A673 (cell line): ENCODE data around the gene CCR5. TPM values are rescaled to one million over a fixed set of nuclear protein-coding genes. Genes with fewer than 3 reads are reported as not detected.

ENCODE experiments used
- BruUV-seq: library from RNA; stranded (reverse); fragments of 400-500 nt; replicated peaks from 2 replicates; lab custom pipeline; 2021; lab: Mats Ljungman, UMichigan
- CTCF ChIA-PET: fragments of 300-600 bp; sonication (Branson Sonifier 250); formaldehyde crosslinking; loops from one replicate; lab custom pipeline; 2022; ENCODE audit warnings: antibody characterized with exemption; lab: Charles Lee
- POLR2A ChIA-PET: fragments of 300-600 bp; sonication (Branson Sonifier 250); formaldehyde crosslinking; loops from one replicate; lab custom pipeline; 2022; ENCODE audit warnings: antibody characterized with exemption; ENCODE audit not compliant: low non-redundant PET; lab: Charles Lee
- DNase-seq: peaks from one replicate; pipeline ENCODE4 v3.0.0-alpha.2; 2015; ENCODE audit warnings: low spot score
- H3K27ac ChIP-seq: fragments of 200-600 bp; sonication (generic); 2 replicates; pipeline ENCODE4 v1.5.1; 2016; ENCODE audit warnings: mixed run types, low read depth, mild to moderate bottlenecking, mixed read lengths, antibody characterized with exemption, low read length; ENCODE audit not compliant: poor library complexity, severe bottlenecking
- H3K27me3 ChIP-seq: fragments of 200-600 bp; sonication (generic); replicated peaks from 2 replicates; pipeline ENCODE4 v1.6.1; 2017; ENCODE audit warnings: mixed run types, low read depth, mild to moderate bottlenecking, mixed read lengths, antibody characterized with exemption, low read length; ENCODE audit not compliant: insufficient read depth, poor library complexity
- H3K36me3 ChIP-seq: fragments of 200-600 bp; sonication (generic); 2 replicates; pipeline ENCODE4 v1.6.1; 2016; ENCODE audit warnings: mixed run types, mild to moderate bottlenecking, mixed read lengths, antibody characterized with exemption, low read length; ENCODE audit not compliant: insufficient read depth, poor library complexity, severe bottlenecking
- H3K4me1 ChIP-seq: fragments of 200-600 bp; sonication (generic); 2 replicates; pipeline ENCODE4 v1.6.1; 2017; ENCODE audit warnings: mixed run types, mild to moderate bottlenecking, mixed read lengths, antibody characterized with exemption, low read length; ENCODE audit not compliant: insufficient read depth, poor library complexity, severe bottlenecking
- H3K4me3 ChIP-seq: fragments of 200-600 bp; sonication (generic); 2 replicates; pipeline ENCODE4 v1.5.1; 2016; ENCODE audit warnings: low read depth, mixed run types, mild to moderate bottlenecking, mixed read lengths, low read length; ENCODE audit not compliant: poor library complexity, severe bottlenecking
- H3K9me3 ChIP-seq: fragments of 200-600 bp; sonication (generic); 2 replicates; pipeline ENCODE4 v1.6.1; 2016; ENCODE audit warnings: mixed run types, low read depth, mild to moderate bottlenecking, mixed read lengths, antibody characterized with exemption, low read length; ENCODE audit not compliant: poor library complexity, severe bottlenecking
- CTCF ChIP-seq: fragments of 300-800, 200-600 bp; sonication (generic); conservative IDR thresholded peaks from 2 replicates; pipeline ENCODE4 v1.5.1; 2017; ENCODE audit warnings: low read depth, mild to moderate bottlenecking, antibody characterized with exemption, low read length, moderate library complexity, mixed read lengths
- EZH2 ChIP-seq: fragments of 200-600 bp; sonication (generic); IDR thresholded peaks from 2 replicates; pipeline ENCODE4 v1.6.1; 2017; ENCODE audit warnings: borderline replicate concordance, low read depth, mild to moderate bottlenecking, mixed read lengths, antibody characterized with exemption, low read length; ENCODE audit not compliant: poor library complexity, severe bottlenecking
- intact Hi-C: fragments of 100-400 bp; cut with micrococcal nuclease; formaldehyde crosslinking; loops from one replicate; pipeline ENCODE4 v1.10.0; 2022; ENCODE audit not compliant: unreplicated experiment
- total RNA-seq: library from RNA; stranded (reverse); gene quantifications from 2 replicates; pipeline ENCODE4 v1.2.3, GENCODE V29; 2021

Gene CCR5
- total RNA-seq, 1 experiment from 2014 or later: not detected

- POLR2A ChIA-PET: no interaction called here
- TF ChIP-seq EZH2 (no peak), CTCF (no peak)
- CTCF ChIA-PET: no interaction called here
- Histone ChIP-seq H3K9me3 (no peaks in the 10 kb centered on the region), H3K4me3 (no peak within 1 kb of the TSS), H3K36me3 (no peaks in the 10 kb centered on the region), H3K27me3 (peaks cover 39% of the 10 kb centered on the region), H3K27ac (no peak within 1 kb of the TSS), H3K4me1 (no peaks in the 10 kb centered on the region)
- no TSS peak for BruUV-seq
- intact Hi-C loops: no loop called here
- DNase-seq: no peak
These were observed 16.9 kb upstream of the CCR5 start, which contains the start of gene CCR2 for GRCh38 chr3:46353647-46354410. Gene CCR2 (plus strand): TSS chr3:46354111. CDS start chr3:46357528, 3,417 bp downstream.

- intact Hi-C loops: no loop called here
- BruUV-seq: no TSS peak
- ChIA-PET CTCF (no interaction called here), POLR2A (no interaction called here)
- no peak for TF ChIP-seq EZH2
- TF ChIP-seq CTCF: no peak
- Histone ChIP-seq H3K9me3 (no peaks in the 10 kb centered on the region), H3K27me3 (peaks cover 35% of the 10 kb centered on the region), H3K36me3 (no peaks in the 10 kb centered on the region), H3K4me3 (no peak overlapping the region), H3K27ac (no peak overlapping the region), H3K4me1 (no peaks in the 10 kb centered on the region)
- no peak for DNase-seq
These were observed 16.3 kb upstream of the CCR5 start for GRCh38 chr3:46354478-46354877.

- DNase-seq: no peak
- CTCF ChIA-PET: no interaction called here
- BruUV-seq: no TSS peak
These were observed 15.8 kb upstream of the CCR5 start for GRCh38 chr3:46354984-46355383.

More at GRCh38 chr3:46354984-46355383, 15.8 kb upstream of the CCR5 start:
- H3K4me1 ChIP-seq: peaks cover 3% of the 10 kb centered on the region
- TF ChIP-seq CTCF (no peak), EZH2 (no peak)
- H3K27ac ChIP-seq: no peak overlapping the region
- no peaks in the 10 kb centered on the region for H3K9me3 ChIP-seq
- POLR2A ChIA-PET: no interaction called here
- peaks cover 31% of the 10 kb centered on the region for H3K27me3 ChIP-seq
- intact Hi-C loops: no loop called here
- H3K4me3 ChIP-seq: no peak overlapping the region
- no peaks in the 10 kb centered on the region for H3K36me3 ChIP-seq
